Measurements from ENCODE around the gene FMO2.

FMO2 gene

GRCh38 chr1:171196351-171196750, 11.3 kb downstream of the FMO2 start:
- TF ChIP-seq ZFX (IDR thresholded peaks at IDR 0.05), result no peak
- no peak for TF ChIP-seq CTCF (conservative IDR thresholded peaks at IDR 0.05)
- H3K27ac ChIP-seq, result no peak overlapping the region

GRCh38 chr1:171198081-171198480, 13.0 kb downstream of the FMO2 start:
- TF ChIP-seq CTCF (conservative IDR thresholded peaks at IDR 0.05) (no peak), ZFX (IDR thresholded peaks at IDR 0.05) (no peak)
- no peak overlapping the region for H3K27ac ChIP-seq

- no peak for TF ChIP-seq CTCF (conservative IDR thresholded peaks at IDR 0.05)
- TF ChIP-seq ZFX (IDR thresholded peaks at IDR 0.05), result no peak
- H3K27ac ChIP-seq, result no peak overlapping the region
Observed at GRCh38 chr1:171204296-171204695, 19.2 kb downstream of the FMO2 start.

- TF ChIP-seq CTCF (conservative IDR thresholded peaks at IDR 0.05), result no peak
- TF ChIP-seq ZFX (IDR thresholded peaks at IDR 0.05), result no peak
- H3K27ac ChIP-seq, result no peak overlapping the region
Observed at GRCh38 chr1:171206204-171206977, 21.3 kb downstream of the FMO2 start.

- TF ChIP-seq CTCF (conservative IDR thresholded peaks at IDR 0.05) (no peak), ZFX (IDR thresholded peaks at IDR 0.05) (no peak)
- H3K27ac ChIP-seq, result no peak overlapping the region
Observed at GRCh38 chr1:171206978-171207355, 21.9 kb downstream of the FMO2 start.

GRCh38 chr1:171207377-171207776, 22.3 kb downstream of the FMO2 start:
- TF ChIP-seq ZFX (IDR thresholded peaks at IDR 0.05), result no peak
- no peak for TF ChIP-seq CTCF (conservative IDR thresholded peaks at IDR 0.05)
- no peak overlapping the region for H3K27ac ChIP-seq

- TF ChIP-seq CTCF (conservative IDR thresholded peaks at IDR 0.05) (no peak), ZFX (IDR thresholded peaks at IDR 0.05) (no peak)
- no peak overlapping the region for H3K27ac ChIP-seq
Observed at GRCh38 chr1:171210355-171210754, 25.3 kb downstream of the FMO2 start.
